Astrocyte of the spinal cord (primary cell): ENCODE results near the gene C20orf96.

Source experiments
- DNase-seq: peaks from one replicate; pipeline ENCODE4 v3.0.0; 2011; ENCODE audit warnings: low read depth, low spot score
- H3K4me3 ChIP-seq: 2 replicates; pipeline ENCODE4 v1.5.1; 2011; ENCODE audit warnings: low read depth, mild to moderate bottlenecking, low read length, moderate library complexity
- CTCF ChIP-seq: IDR thresholded peaks from 2 replicates; pipeline ENCODE4 v1.5.1; 2012; ENCODE audit warnings: low read depth, mild to moderate bottlenecking, low read length, inconsistent platforms
- in situ Hi-C: cut with HindIII; loops from 2 replicates; pipeline ENCODE4 v1.10.0; 2017; ENCODE audit warnings: low sequenced_read_pairs

C20orf96 gene

DNA sequence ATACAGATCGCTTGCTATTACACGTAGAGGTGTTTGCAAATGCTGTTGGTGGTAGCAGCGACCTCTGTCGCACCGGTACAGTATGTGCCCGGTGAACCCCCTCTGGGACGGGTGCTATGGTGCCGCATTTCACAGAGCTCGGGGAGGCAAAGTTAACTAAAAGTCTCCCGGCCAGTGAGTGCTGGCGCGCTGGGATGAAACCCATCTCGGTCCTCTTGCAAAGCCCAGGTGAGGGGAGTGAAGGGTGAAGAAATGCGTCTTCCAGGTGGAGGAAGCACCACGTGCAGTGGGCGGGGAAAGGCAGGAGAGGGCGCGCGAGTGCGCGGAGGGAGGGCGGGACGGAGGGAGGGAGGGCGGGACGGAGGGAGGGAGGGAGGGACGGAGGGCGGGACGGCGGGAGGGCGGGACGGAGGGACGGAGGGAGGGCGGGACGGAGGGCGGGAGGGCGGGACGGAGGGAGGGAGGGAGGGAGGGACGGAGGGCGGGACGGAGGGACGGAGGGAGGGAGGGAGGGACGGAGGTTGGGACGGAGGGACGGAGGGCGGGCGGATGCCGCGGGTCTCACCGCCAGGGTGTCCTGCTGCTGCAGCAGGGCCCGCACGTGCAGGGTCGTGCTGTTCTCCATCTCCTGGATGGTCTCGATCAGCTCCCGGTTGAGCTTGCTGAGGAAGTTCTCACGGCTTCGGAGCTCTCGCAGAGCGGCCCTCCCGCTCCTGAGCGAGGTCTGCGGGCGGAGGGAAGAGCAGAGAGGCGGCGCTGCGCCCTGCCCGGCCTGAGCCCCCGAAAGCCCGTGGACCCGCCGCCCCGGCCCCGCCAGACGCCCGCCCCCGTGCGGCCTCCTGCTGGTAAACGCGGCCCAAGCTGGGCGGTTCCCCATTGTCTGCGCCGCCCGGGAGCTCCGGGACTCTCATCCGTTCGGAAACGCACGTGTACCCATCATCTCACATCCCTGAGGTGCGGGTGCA, 11.7 kb downstream of the C20orf96 start:
- in situ Hi-C loops: no loop called here
- no peak for TF ChIP-seq CTCF
- H3K4me3 ChIP-seq: no peak overlapping the region
- no peak for DNase-seq

- H3K4me3 ChIP-seq: no peak overlapping the region
- DNase-seq: no peak
- no peak for TF ChIP-seq CTCF
- in situ Hi-C loops: no loop called here
Observed at GRCh38 chr20:278181-278580, 12.4 kb downstream of the C20orf96 start.

GRCh38 chr20:277496-277781, 13.1 kb downstream of the C20orf96 start:
- in situ Hi-C loops: no loop called here
- DNase-seq: no peak
- TF ChIP-seq CTCF: no peak
- no peak overlapping the region for H3K4me3 ChIP-seq

DNA sequence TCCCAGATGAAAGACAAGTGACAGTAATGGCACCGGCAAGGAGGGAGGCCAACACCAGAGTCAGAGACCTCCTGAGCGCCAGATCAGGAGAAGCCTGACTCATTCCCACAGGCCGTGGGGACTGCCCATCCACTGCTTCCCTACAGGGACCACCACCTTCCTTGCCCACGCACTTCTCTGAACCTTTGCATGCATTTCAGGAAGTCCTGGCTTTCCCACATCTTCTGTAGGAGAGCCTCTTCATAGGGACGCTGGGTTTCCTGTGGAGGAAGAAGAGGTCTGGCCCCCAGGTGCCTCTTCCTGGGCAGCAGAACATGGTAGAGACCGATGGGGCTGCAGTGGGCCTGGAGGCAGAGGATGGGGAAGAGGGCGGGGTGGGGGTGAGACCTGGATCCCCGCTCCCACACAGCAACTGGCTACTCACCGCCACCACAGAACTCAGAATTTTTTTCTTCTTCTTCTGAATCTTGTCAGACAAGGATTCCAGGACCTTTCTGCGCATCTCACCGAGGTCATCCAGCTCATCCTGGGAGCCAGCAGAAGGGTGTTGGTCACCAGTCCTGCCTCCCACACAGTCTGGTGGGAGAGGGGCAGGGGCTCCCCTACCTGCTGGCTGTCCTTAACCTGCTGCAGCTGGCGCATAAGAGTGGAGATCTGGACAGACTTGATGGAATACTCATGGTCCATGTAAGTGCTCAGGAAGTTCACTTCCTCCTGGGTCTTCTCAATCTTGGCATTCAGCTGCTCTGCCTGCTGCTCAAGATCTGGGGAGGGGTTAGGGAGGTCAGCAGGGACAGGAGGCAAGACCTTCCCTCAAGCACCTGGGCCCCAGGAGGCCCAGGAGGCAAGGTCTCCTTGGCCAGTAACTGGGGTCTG, 13.7 kb downstream of the C20orf96 start:
- no peak for DNase-seq
- TF ChIP-seq CTCF: no peak

DNA sequence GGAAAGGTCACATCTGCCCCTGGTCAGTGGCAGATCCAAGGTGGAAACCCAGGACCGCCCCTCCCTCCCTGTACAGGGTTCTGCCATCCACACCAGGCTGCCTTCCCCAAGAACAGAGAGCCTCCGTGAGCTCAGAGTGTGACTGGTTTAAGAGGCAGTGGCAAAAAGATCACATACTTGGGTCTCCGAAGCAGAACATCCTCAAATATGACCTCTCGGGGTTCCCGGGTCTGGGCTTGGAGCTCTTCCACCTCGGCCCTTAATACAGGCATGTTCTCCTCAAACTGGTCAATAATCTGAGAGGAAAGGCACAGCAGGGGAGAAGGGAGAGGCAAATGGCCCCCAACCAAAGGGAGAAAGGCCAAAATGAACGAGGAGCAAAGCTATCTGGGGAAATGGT, 14.8 kb downstream of the C20orf96 start:
- in situ Hi-C loops: no loop called here
- TF ChIP-seq CTCF: no peak
- DNase-seq: no peak
- H3K4me3 ChIP-seq: no peak overlapping the region

More for the DNA sequence above, 13.7 kb downstream of the C20orf96 start:
- H3K4me3 ChIP-seq: no peak overlapping the region
- in situ Hi-C loops: no loop called here

- DNase-seq: no peak
- TF ChIP-seq CTCF: no peak
- in situ Hi-C loops: no loop called here
- no peak overlapping the region for H3K4me3 ChIP-seq
Observed at GRCh38 chr20:273884-274283, 16.7 kb downstream of the C20orf96 start.
